H1 (cell line): ENCODE results near the gene NCBP1. TPM values are rescaled to one million over a fixed set of nuclear protein-coding genes. Genes with fewer than 3 reads are reported as not detected.

Experiments
- CTCF ChIA-PET: fragments of 300-600 bp; sonication (Branson Sonifier 250); formaldehyde crosslinking; loops from one replicate; lab custom pipeline; 2021; ENCODE audit not compliant: partially characterized antibody; lab: Charles Lee
- POLR2A ChIA-PET: fragments of 300-600 bp; sonication (Branson Sonifier 250); formaldehyde crosslinking; loops from one replicate; lab custom pipeline; 2021; ENCODE audit warnings: inconsistent platforms; ENCODE audit not compliant: partially characterized antibody; lab: Charles Lee
- DNase-seq, 2 experiments: peaks; one replicate each; pipeline versions ENCODE4 v3.0.0 to v3.0.0-alpha.2; 2010 to 2022; ENCODE audit warnings: low spot score in 2 of 2, low read depth in 1 of 2, mixed read lengths in 1 of 2
- FAIRE-seq: peaks from 2 replicates; lab custom pipeline; 2011; peaks lifted over from hg19 to GRCh38; lab: Jason Lieb, UNC
- H2AFZ ChIP-seq: 2 replicates; pipeline ENCODE4 v1.8.1; 2012; ENCODE audit warnings: low read length, inconsistent platforms
- H2AK5ac ChIP-seq: 2 replicates; pipeline ENCODE4 v1.6.1; 2013; ENCODE audit warnings: low read depth, low read length
- H2BK120ac ChIP-seq: replicated peaks from 2 replicates; pipeline ENCODE3; 2013; ENCODE audit warnings: low read depth, low read length, inconsistent platforms
- H2BK12ac ChIP-seq: 2 replicates; pipeline ENCODE4 v1.6.1; 2013; ENCODE audit warnings: low read depth, low read length
- H2BK15ac ChIP-seq: 2 replicates; pipeline ENCODE4 v1.6.1; 2013; ENCODE audit warnings: low read length
- H2BK20ac ChIP-seq: 2 replicates; pipeline ENCODE4 v1.6.1; 2013; ENCODE audit warnings: low read length
- H2BK5ac ChIP-seq: 2 replicates; pipeline ENCODE4 v1.6.1; 2013; ENCODE audit warnings: low read depth, low read length
- H3K14ac ChIP-seq: 2 replicates; pipeline ENCODE4 v1.6.1; 2013; ENCODE audit warnings: inconsistent platforms; ENCODE audit not compliant: insufficient read length
- H3K18ac ChIP-seq: 2 replicates; pipeline ENCODE4 v1.6.1; 2013; ENCODE audit warnings: low read length; ENCODE audit errors: extremely low read depth
- H3K23ac ChIP-seq: 2 replicates; pipeline ENCODE4 v1.6.1; 2013; ENCODE audit warnings: inconsistent platforms; ENCODE audit not compliant: insufficient read length
- H3K23me2 ChIP-seq: 2 replicates; pipeline ENCODE4 v1.6.1; 2013; ENCODE audit warnings: low read depth, low read length
- H3K27ac ChIP-seq: 2 replicates; pipeline ENCODE4 v1.6.1; 2011; ENCODE audit warnings: low read depth, low read length, inconsistent platforms
- H3K27me3 ChIP-seq, 4 experiments: replicated peaks in 1 of 4; 1 replicate in 1 of 4; 2 replicates in 3 of 4; pipeline versions ENCODE4 v1.6.1 to v1.8.1; 2011 to 2013; ENCODE audit warnings: low read length in 3 of 4, mild to moderate bottlenecking in 3 of 4, inconsistent platforms in 2 of 4, mixed read lengths in 2 of 4, moderate library complexity in 1 of 4; ENCODE audit not compliant: control insufficient read depth in 3 of 4, insufficient read depth in 3 of 4; ENCODE audit errors: extremely low read depth in 1 of 4
- H3K36me3 ChIP-seq, 4 experiments: 2 replicates each; pipeline versions ENCODE4 v1.6.1 to v1.8.1; 2011 to 2013; ENCODE audit warnings: mild to moderate bottlenecking in 4 of 4, low read length in 3 of 4, moderate library complexity in 2 of 4, control low read depth in 1 of 4, inconsistent platforms in 1 of 4; ENCODE audit not compliant: insufficient read depth in 4 of 4, control insufficient read depth in 2 of 4
- H3K4ac ChIP-seq: replicated peaks from 2 replicates; pipeline ENCODE3; 2013; ENCODE audit warnings: low read length, low read depth, mixed read lengths, inconsistent platforms; ENCODE audit not compliant: insufficient read length
- H3K4me1 ChIP-seq, 4 experiments: replicated peaks in 1 of 4; 1 replicate in 1 of 4; 2 replicates in 3 of 4; pipeline versions ENCODE4 v1.6.1 to v1.8.1; 2011 to 2013; ENCODE audit warnings: low read length in 3 of 4, inconsistent platforms in 2 of 4, mixed read lengths in 1 of 4; ENCODE audit not compliant: insufficient read depth in 4 of 4, control insufficient read depth in 3 of 4
- H3K4me2 ChIP-seq, 2 experiments: 2 replicates each; pipeline versions ENCODE4 v1.6.1 to v1.8.1; 2011 to 2013; ENCODE audit warnings: low read depth in 2 of 2, low read length in 2 of 2, control low read depth in 1 of 2, inconsistent platforms in 1 of 2, mild to moderate bottlenecking in 1 of 2; ENCODE audit not compliant: insufficient read depth in 1 of 2
- H3K4me3 ChIP-seq, 4 experiments: fragments of 200-600, 300-600 bp in 1 of 4; sonication (generic), shearing (Covaris generic), sonication (Bioruptor Twin) in 1 of 4; 2 replicates each; pipeline versions ENCODE4 v1.5.1 to v1.8.1; 2011 to 2016; ENCODE audit warnings: low read length in 4 of 4, low read depth in 3 of 4, control low read depth in 2 of 4, inconsistent platforms in 2 of 4, mild to moderate bottlenecking in 2 of 4, mixed read lengths in 1 of 4, moderate library complexity in 1 of 4; ENCODE audit not compliant: insufficient read depth in 2 of 4; ENCODE audit errors: extremely low read depth in 1 of 4
- H3K56ac ChIP-seq: replicated peaks from 2 replicates; pipeline ENCODE3; 2013; ENCODE audit warnings: low read depth, mild to moderate bottlenecking, mixed read lengths, low read length, inconsistent platforms; ENCODE audit not compliant: insufficient read length
- H3K79me1 ChIP-seq: 2 replicates; pipeline ENCODE4 v1.6.1; 2013; ENCODE audit warnings: low read depth, low read length, control low read depth
- H3K79me2 ChIP-seq, 2 experiments: 2 replicates each; pipeline versions ENCODE4 v1.6.1 to v1.8.1; 2012 to 2013; ENCODE audit warnings: low read length in 2 of 2, mild to moderate bottlenecking in 2 of 2, inconsistent platforms in 1 of 2; ENCODE audit not compliant: insufficient read depth in 2 of 2, control insufficient read depth in 1 of 2
- H3K9ac ChIP-seq, 4 experiments: replicated peaks in 1 of 4; 1 replicate in 1 of 4; 2 replicates in 3 of 4; pipeline versions ENCODE4 v1.6.1 to v1.8.1; 2011 to 2013; ENCODE audit warnings: low read depth in 3 of 4, low read length in 3 of 4, control low read depth in 2 of 4, mild to moderate bottlenecking in 2 of 4, moderate library complexity in 2 of 4, inconsistent platforms in 1 of 4; ENCODE audit errors: extremely low read depth in 1 of 4
- H3K9me3 ChIP-seq, 2 experiments: 2 replicates each; pipeline versions ENCODE4 v1.6.1 to v1.8.1; 2012 to 2013; ENCODE audit warnings: mild to moderate bottlenecking in 2 of 2, moderate library complexity in 2 of 2, control low read depth in 1 of 2, inconsistent platforms in 1 of 2, low read depth in 1 of 2, low read length in 1 of 2, mixed read lengths in 1 of 2; ENCODE audit not compliant: insufficient read depth in 2 of 2
- H4K20me1 ChIP-seq, 2 experiments: replicated peaks in 1 of 2; 2 replicates each; pipeline versions ENCODE3 to v1.8.1; 2011 to 2013; ENCODE audit warnings: inconsistent platforms in 2 of 2, low read length in 2 of 2, mild to moderate bottlenecking in 1 of 2; ENCODE audit not compliant: insufficient read depth in 2 of 2, control insufficient read depth in 1 of 2
- H4K5ac ChIP-seq: 2 replicates; pipeline ENCODE4 v1.6.1; 2013; ENCODE audit warnings: low read length, low read depth, mixed read lengths, inconsistent platforms; ENCODE audit not compliant: insufficient read length
- H4K8ac ChIP-seq: 2 replicates; pipeline ENCODE4 v1.8.0; 2013; ENCODE audit warnings: mild to moderate bottlenecking, moderate library complexity, low read length, inconsistent platforms; ENCODE audit not compliant: insufficient read depth; ENCODE audit errors: extremely low read depth
- H4K91ac ChIP-seq: replicated peaks from 2 replicates; pipeline ENCODE3; 2013; ENCODE audit warnings: low read length, mixed read lengths, inconsistent platforms; ENCODE audit not compliant: insufficient read length
- ATF3 ChIP-seq: IDR thresholded peaks from 2 replicates; pipeline ENCODE4 v1.6.1; 2011; ENCODE audit warnings: low read depth, mild to moderate bottlenecking, low read length; ENCODE audit not compliant: insufficient read depth
- CBX5 ChIP-seq: fragments of 300-800, 300-1000 bp; sonication (generic); IDR thresholded peaks from 2 replicates; pipeline ENCODE4 v1.7.1; 2016; ENCODE audit warnings: antibody characterized with exemption, low read length, low read depth
- CBX8 ChIP-seq: fragments of 300-800, 300-1000 bp; sonication (generic); IDR thresholded peaks from 2 replicates; pipeline ENCODE4 v1.7.1; 2016; ENCODE audit warnings: low read depth, low read length, borderline replicate concordance
- CEBPB ChIP-seq: IDR thresholded peaks from 2 replicates; pipeline ENCODE4 v1.6.1; 2012; ENCODE audit warnings: low read depth, low read length
- E2F6 ChIP-seq: IDR thresholded peaks from 2 replicates; pipeline ENCODE4 v1.6.1; 2012; ENCODE audit warnings: inconsistent platforms
- MAFK ChIP-seq: IDR thresholded peaks from 2 replicates; pipeline ENCODE4 v1.6.1; 2012; ENCODE audit warnings: low read depth, mild to moderate bottlenecking, improper control_type of control experiment, low read length
- PHF8 ChIP-seq: fragments of 200-600 bp; sonication (generic); conservative IDR thresholded peaks from 2 replicates; pipeline ENCODE4 v1.7.1; 2012; ENCODE audit warnings: low read depth, mild to moderate bottlenecking, inconsistent platforms, low read length, moderate library complexity
- SIRT6 ChIP-seq: IDR thresholded peaks from one replicate; pipeline ENCODE4 v1.7.1; 2012; ENCODE audit warnings: low read length, inconsistent platforms
- SUZ12 ChIP-seq: fragments of 200-600 bp; sonication (generic); IDR thresholded peaks from 2 replicates; pipeline ENCODE4 v1.6.1; 2012; ENCODE audit warnings: mild to moderate bottlenecking, inconsistent platforms, low read length, moderate library complexity, mixed read lengths
- WGBS, 2 experiments: shearing (Covaris generic) in 1 of 2; methylation state at CpG; one replicate each; pipeline versions ENCODE4 v1.1.6 to v1.1.7; 2013 to 2015; ENCODE audit warnings: low lambda C conversion rate in 2 of 2, mixed read lengths in 2 of 2, inconsistent platforms in 1 of 2, low coverage in 1 of 2, missing lambda C conversion rate in 1 of 2; ENCODE audit not compliant: insufficient replicate concordance in 2 of 2, insufficient coverage in 1 of 2, insufficient read length in 1 of 2; ENCODE audit errors: extremely low coverage in 1 of 2, missing lambda C conversion rate in 1 of 2; 5-methylcytosine and 5-hydroxymethylcytosine counted together
- polyA plus RNA-seq, 7 experiments: library from polyadenylated mRNA; depleted of rRNA in 3 of 7; stranded (reverse) in 5 of 7; unstranded in 2 of 7; fragments of >200 nt in 5 of 7; fragments of 200-250 nt in 2 of 7; gene quantifications; 1 replicate in 5 of 7; 2 replicates in 1 of 7; 4 replicates in 1 of 7; pipeline versions ENCODE4 v1.2.1 to v1.2.3, GENCODE V29; 2011 to 2013; ENCODE audit warnings: missing spikeins in 2 of 7, mixed read lengths in 2 of 7
- total RNA-seq: library from RNA; stranded (reverse); fragmentation: NEBNext Ultra II Directional; extraction: Animal tissue kit (Norgen Biotek cat#: 25700); gene quantifications from 2 replicates; pipeline ENCODE4 v1.2.1, GENCODE V29; 2021

The NCBP1 gene
- total and polyA plus RNA-seq, 2 of the 8 experiments (the other 6 are each of a cell fraction or from before 2014, with no cell fraction given), result 14.7 to 54.0 TPM

DNA sequence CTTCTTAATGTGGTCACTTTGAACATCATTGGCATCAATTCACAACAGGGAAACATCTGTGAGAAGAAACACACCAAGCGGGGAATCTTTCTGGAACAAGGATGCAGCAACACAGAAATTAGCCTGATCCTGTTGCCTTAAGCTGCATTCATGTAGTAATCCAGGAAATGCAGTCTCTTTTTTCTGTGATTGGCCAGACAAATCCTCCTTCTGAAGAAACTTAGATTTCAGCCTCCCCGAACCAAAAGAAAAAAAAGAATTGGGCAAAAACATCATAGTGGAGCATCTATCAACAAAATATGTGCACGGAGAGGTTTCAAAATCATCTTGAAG is 70.7 kb downstream of the NCBP1 start:
- ChIA-PET POLR2A (no interaction called here), CTCF (interaction anchor here (1.2 to 2.1 kb wide), 3 partner anchors 144 to 197 kb away, joined by 4 to 10 read pairs (median 5); no protein-coding TSS in a partner anchor)
- H3K4me1 ChIP-seq, result no peaks in the 10 kb centered on the region
- H3K23me2 ChIP-seq, result no peaks in the 10 kb centered on the region
- no peak overlapping the region for H2AFZ ChIP-seq
- no peak overlapping the region for H2BK5ac ChIP-seq
- no peaks in the 10 kb centered on the region for H3K9me3 ChIP-seq
- H3K4me3 ChIP-seq, result no peak overlapping the region
- no peak overlapping the region for H3K27ac ChIP-seq
- H4K5ac ChIP-seq, result no peak overlapping the region
- no peaks in the 10 kb centered on the region for H3K36me3 ChIP-seq
- H3K4ac ChIP-seq, result no peak overlapping the region
- H3K14ac ChIP-seq, result no peak overlapping the region
- no peaks in the 10 kb centered on the region for H3K79me1 ChIP-seq
- no peaks in the 10 kb centered on the region for H4K20me1 ChIP-seq
- H2BK12ac ChIP-seq, result no peak overlapping the region
- H4K91ac ChIP-seq, result no peak overlapping the region
- H3K18ac ChIP-seq, result no peak overlapping the region
- TF ChIP-seq SUZ12, result no peak
- TF ChIP-seq CBX8, result no peak
- TF ChIP-seq ATF3, result no peak
- no peak for TF ChIP-seq SIRT6
- no peak for TF ChIP-seq CEBPB
- no peak for TF ChIP-seq MAFK
- TF ChIP-seq PHF8, result no peak
- TF ChIP-seq CBX5, result no peak
- TF ChIP-seq E2F6, result no peak
- TF ChIP-seq, all 59 proteins: peak for 0
- no peak overlapping the region for H2BK20ac ChIP-seq
- DNase-seq (no peak), FAIRE-seq (no peak)
- H3K27me3 ChIP-seq, result no peaks in the 10 kb centered on the region; a peak in 1 of 7 replicates
- H4K8ac ChIP-seq, result no peak overlapping the region
- no peak overlapping the region for H3K23ac ChIP-seq
- no peak overlapping the region for H2BK120ac ChIP-seq
- WGBS, 2 experiments, result 88% methylated on average over 3 of the region's 3 CpGs; no CpG with 5 or more reads in 1 of the 2 experiments
- no peak overlapping the region for H3K4me2 ChIP-seq
- H3K56ac ChIP-seq, result no peak overlapping the region
- no peaks in the 10 kb centered on the region for H3K79me2 ChIP-seq
- H3K9ac ChIP-seq, result no peak overlapping the region
- no peak overlapping the region for H2BK15ac ChIP-seq
- no peak overlapping the region for H2AK5ac ChIP-seq
